Activated CD4-positive, alpha-beta T cell treated with anti-CD3 and anti-CD28 coated beads, Interleukin-2, Interleukin-6, amounts not matched to agents 100 ng/mL and 50 ng/mL, durations not matched to agents 16 hours and 8 hours (primary cell): ENCODE results near the gene ATP11C.
"Not testable (repeated sequence)": the region's sequence is repeated elsewhere in the genome, so short reads cannot be mapped to it uniquely, and the experiment has no call there.

Experiments used
- DNase-seq: peaks from one replicate; pipeline ENCODE4 v3.0.0-alpha.2; 2020

Gene ATP11C

GRCh38 chrX:139851730-139852129, 81.1 kb downstream of the ATP11C start:
- DNase-seq: no peak

- DNase-seq: no peak
Measured at GRCh38 chrX:139850968-139851367, 81.9 kb downstream of the ATP11C start.

GRCh38 chrX:139844884-139845283, 88.0 kb downstream of the ATP11C start:
- no peak for DNase-seq

- DNase-seq: no peak
Measured at GRCh38 chrX:139844163-139844562, 88.7 kb downstream of the ATP11C start.

- DNase-seq: no peak
Measured at GRCh38 chrX:139842326-139843185, 90.3 kb downstream of the ATP11C start.

GRCh38 chrX:139836335-139836734, 96.5 kb downstream of the ATP11C start:
- DNase-seq: not testable (repeated sequence)

- DNase-seq: no peak
Measured at GRCh38 chrX:139834879-139835278, 98.0 kb downstream of the ATP11C start.

GRCh38 chrX:139832718-139833309, 100.0 kb downstream of the ATP11C start:
- DNase-seq: no peak

- no peak for DNase-seq
Measured at GRCh38 chrX:139831675-139832456, 101.0 kb downstream of the ATP11C start.

- DNase-seq: no peak
Measured at GRCh38 chrX:139831017-139831416, 101.8 kb downstream of the ATP11C start.

- DNase-seq: no peak
Measured at GRCh38 chrX:139828830-139829229, 104.0 kb downstream of the ATP11C start.

- DNase-seq: no peak
Measured at GRCh38 chrX:139828033-139828432, 104.8 kb downstream of the ATP11C start.

GRCh38 chrX:139826065-139827044, 106.5 kb downstream of the ATP11C start:
- DNase-seq: no peak

GRCh38 chrX:139825618-139826017, 107.2 kb downstream of the ATP11C start:
- no peak for DNase-seq

- DNase-seq: no peak
Measured at GRCh38 chrX:139823806-139824205, 109.0 kb downstream of the ATP11C start.

- no peak for DNase-seq
Measured at GRCh38 chrX:139820358-139820984, 112.4 kb downstream of the ATP11C start.

GRCh38 chrX:139816204-139816603, 116.6 kb downstream of the ATP11C start:
- DNase-seq: no peak

- DNase-seq: no peak
Measured at GRCh38 chrX:139815771-139816170, 117.1 kb downstream of the ATP11C start.

GRCh38 chrX:139811942-139812629, 120.8 kb downstream of the ATP11C start:
- DNase-seq: no peak

GRCh38 chrX:139804482-139804881, 128.4 kb downstream of the ATP11C start:
- no peak for DNase-seq

- DNase-seq: no peak
Measured at GRCh38 chrX:139803224-139803623, 129.6 kb downstream of the ATP11C start.
